GM19043 (cell line): ENCODE measurements around the gene PCA3.
"Not testable (repeated sequence)": the region's sequence is repeated elsewhere in the genome, so short reads cannot be mapped to it uniquely, and the experiment has no call there.

Experiments used
- ATAC-seq: cut with Tn5 transposase; IDR thresholded peaks from one replicate; pipeline ENCODE4 v1.9.1; 2021; ENCODE audit warnings: low read depth; ENCODE audit not compliant: unreplicated experiment

The PCA3 gene

DNA sequence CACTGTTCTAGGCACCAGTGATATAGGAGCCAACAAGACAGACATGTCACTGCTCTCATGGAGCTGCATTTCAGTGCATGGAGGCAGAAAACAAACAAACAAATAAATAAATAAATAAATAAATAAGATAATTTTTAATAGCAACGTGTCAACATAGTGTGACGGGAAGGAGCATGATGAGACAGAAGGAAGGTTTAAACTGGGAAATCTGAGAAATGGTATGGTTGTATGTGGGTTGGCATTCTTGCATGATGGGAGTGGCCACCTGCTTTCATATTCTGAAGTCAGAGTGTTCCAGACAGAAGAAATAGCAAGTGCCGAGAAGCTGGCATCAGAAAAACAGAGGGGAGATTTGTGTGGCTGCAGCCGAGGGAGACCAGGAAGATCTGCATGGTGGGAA lies at the start of gene PCA3:
PCA3 (plus strand) TSS at position 301 of the 400 bp plus-strand sequence.
- no peak for ATAC-seq

DNA sequence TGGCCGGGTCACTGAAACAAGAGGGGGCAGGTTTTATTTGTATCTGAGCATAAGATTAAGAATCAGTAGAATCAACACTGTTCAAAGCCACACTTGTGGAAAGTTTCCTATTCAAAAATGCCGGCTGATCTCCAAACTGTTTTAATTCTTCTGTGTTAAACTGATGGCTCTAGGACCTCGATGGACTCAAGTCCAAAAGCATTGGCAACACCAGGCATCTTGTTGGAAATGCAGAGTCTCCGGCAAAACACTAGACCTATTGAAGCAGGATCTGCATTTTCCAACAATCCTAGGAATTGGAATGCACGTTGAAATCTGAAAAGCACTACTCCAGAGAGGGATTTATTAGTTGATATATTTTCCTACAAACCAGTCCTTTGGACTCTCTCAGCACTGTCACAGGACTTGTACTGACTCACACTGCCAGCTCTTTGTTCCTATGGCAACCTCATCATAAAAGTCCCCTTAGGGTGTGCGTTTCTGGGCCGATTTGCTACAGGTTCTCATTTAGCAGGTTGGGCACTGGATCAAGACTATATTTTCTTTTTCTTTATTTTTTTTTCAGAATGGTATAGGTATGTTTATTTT lies 48.1 kb upstream of the PCA3 start:
- ATAC-seq, result no peak

DNA sequence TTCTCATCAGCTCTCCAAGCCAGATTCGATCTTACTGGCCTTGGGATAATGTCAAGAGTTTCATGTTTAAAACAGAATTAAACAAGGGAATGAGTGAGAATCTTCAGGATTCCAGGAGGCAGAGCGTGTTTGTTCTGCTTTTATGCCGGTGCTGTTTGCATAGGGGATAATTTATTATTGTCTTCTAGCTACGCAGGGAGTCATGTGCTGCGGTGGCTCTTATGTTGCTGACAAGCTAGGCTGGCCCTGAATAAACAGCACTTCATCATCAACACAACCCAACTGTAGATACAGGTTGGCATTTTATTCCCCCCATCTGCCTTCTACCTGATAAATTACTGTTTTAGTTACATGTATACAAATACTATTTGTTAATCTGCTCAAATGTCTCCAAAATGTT lies 47.1 kb upstream of the PCA3 start:
- no peak for ATAC-seq

DNA sequence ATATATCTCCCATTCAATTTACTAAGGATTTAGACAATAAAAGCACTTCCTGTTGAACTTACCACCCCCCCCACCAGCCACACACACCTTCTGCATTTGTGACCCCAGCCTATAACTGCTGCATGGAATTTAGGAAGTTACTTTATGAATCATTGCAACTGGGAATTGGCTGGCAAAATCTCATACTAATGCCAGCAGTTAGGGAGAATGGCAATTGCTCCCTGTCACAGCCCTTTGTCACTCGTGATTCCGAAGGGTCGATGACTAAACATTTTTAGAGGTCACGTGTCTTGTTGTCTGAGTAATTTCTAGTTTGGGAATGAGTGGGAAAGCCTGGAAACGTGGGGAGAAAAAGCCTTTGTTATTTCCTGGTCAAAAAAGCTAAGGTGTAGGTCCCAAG lies 46.6 kb upstream of the PCA3 start:
- ATAC-seq, result no peak

DNA sequence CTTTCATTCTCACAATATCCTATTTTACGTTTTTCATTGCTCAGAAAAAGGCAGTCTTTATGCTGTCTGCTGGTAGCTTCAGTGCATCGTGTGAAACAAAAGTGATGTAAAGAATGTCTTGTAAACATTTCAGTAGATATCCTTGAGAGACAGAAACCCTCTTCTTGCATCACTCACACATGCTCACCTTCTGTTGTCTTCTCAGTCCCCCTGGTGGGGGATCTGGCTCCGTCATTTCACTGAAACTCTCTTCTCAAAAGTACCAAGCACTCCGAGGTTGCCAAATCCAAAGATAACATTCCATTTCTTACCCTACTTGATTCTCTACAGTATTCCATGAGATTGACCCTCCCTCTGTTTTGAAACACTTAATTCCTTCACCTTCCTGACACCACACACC lies 46.1 kb upstream of the PCA3 start:
- no peak for ATAC-seq

DNA sequence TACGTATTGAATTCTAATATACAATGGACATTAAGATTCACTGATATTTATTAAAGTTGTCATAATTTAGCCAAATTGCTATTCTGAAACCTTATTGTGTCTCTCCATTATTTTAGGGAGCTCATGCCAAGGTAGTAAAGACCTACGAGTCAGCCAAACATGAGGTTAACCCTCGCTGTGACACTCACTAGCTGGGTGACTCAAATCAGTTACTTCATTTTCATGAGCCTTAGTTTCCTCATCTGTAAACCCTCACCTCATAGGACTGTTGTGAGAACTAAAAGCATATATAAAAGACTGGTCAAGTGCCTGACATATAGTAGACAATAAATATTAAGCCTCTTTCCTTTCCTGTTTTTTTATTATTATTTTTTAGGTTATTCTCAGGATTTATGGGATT lies 44.0 kb upstream of the PCA3 start:
- ATAC-seq, result no peak

DNA sequence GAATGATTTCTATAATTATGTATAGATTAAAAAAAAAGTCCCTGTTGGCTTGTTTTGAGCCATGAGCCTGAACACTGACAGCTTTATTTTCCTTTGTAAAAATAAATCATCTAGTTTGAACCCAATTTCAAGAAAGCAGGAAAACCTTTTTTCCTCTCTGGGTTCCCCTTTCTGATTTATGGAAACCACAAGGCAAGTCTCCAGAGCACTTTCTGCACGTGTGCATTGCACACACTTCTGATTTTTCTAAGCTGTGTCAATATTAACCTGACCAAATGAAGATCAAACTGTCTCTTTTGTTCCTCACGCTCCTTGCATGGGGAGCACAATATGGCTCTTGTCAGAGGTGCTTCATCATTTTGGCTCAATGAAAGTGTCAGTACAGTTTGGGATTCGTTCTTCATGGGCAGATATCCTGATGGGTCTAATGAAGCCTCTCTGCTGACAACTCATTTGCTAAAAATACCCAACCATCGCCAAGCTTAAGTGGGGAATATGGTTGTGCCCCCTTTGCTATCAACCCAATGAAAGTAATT lies 39.2 kb upstream of the PCA3 start:
- ATAC-seq, result no peak

DNA sequence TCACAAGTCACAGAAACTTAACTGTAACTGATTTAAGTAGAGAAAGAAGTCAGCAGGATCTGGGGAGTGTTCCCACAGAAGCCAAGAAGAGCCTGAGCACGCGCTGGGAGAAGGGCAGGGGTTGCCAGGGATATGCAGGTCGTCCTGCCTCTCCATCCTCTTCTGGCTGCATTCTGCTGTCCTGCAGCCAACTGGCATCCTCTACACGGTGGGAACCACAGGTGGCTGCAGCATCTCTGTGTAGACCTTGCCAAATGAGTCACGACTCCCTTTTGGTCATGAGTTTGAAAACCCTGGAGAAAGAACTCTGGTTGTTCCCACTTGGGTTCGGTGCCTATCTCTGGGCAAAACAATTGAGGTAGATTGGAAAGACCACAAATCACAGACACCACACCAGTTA lies 38.4 kb upstream of the PCA3 start:
- no peak for ATAC-seq

DNA sequence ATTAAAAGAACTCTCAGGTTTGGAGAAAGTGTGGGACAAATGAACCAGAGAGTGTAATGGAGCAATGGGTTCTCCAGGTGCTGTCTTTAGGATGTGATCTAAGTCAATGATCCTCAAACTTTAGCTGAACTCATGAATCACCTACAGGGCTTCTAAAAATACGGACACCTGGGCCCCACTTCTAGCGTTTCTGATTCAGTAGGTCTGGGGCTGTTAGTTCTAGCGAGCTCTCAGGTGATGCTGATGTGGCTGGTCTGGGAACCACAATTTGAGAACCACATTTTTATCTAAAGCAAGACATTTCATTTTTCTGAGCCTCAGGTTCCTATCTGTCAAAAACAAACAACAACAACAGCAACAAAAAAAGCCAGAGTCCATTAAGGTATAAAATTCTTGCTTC lies 35.1 kb upstream of the PCA3 start:
- no peak for ATAC-seq

DNA sequence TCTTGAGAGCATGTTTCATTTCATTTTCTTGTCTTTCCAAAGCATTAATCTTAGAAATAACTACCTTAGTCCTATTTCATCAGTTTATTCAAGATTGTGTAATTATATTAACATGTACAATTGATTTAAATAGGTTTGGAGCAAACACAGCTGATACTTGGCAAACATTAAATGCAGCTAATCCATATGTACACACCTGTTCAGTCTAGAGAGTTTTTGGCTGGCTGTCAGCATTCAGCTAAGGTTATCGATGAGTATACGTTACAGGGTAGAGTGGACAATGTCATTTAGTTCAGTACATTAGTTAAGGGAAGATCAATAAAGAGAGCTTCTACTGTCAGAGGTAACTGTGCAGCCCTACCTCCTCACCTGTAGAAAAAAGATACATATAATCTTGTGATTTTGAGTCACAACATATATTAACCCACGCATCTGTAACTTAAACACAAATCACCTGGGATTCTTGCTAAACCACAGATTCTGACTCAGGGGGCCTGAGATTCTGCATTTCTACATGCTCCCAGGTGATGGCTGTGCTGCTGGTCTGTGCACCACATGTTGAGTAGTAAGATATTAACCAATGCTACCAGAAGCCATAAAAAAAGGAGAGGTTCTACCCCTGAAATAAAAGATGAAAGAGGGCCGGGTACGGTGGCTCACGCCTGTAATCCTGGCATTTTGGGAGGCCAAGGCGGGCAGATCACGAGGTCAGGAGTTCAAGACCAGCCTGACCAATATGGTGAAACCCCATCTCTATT lies 34.1 kb upstream of the PCA3 start:
- ATAC-seq, result no peak

DNA sequence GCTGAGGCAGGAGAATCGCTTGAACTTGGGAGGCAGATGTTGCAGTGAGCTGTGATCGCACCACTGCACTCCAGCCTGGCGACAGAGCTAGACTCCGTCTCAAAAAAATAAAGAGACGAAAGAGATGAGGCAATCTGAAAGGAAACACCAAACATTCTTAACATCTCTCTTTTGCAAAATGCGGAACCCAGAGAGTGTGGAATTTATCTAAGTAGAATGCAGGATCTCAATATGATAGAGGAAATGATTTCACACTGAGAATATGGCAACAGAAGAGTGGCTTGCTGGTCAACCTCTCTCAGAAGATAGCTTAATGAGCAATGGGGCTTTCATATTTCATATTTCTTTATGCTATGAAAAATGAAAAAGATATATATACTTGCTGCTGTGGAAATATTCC lies 33.4 kb upstream of the PCA3 start:
- no peak for ATAC-seq

DNA sequence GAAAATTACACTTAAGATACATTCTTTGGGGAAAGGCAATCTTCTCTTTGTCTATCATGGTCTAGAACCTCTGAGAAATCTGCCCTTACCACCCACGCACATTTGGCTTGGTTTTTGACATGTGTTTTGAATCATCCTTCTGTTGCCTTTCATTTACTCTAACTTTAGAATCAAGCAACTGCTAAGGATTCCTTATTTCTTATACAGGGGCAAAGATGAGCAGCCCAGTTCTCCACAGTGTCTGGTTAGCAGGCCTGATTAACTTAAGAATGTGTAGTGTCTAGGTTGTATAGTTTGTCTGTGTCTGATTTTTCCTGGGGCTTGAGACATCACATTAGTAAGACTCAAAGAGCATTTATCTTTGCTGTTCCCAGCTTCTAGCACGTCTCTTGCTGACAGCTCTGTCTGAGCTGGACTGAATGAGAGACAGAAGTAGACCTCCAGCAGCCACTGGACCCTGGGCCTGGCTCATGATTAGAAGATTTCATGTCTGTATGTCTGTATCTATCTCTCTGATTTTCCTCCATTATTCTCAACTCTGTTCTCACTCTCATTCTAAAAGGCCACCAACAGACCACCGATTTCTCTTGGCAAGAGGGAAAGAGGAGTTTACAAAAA lies 31.8 kb upstream of the PCA3 start:
- no peak for ATAC-seq

DNA sequence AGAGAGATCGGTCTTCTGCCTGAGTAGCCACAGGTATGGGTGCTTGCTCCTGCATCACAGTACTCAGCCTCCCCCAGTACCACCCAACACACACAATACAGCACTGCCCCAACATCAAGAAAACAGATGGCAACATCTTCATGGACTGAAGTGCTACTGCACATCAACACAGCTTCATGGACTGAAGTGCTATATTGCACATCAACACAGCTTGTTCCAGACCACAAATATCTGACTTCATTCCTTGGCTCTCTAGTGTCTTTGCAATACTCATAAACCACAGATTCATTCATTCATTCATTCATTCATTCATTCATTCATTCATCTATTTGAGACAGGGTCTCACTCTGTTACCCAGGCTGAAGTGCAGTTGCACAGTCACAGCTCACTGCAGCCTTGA lies 31.1 kb upstream of the PCA3 start:
- ATAC-seq, result no peak

DNA sequence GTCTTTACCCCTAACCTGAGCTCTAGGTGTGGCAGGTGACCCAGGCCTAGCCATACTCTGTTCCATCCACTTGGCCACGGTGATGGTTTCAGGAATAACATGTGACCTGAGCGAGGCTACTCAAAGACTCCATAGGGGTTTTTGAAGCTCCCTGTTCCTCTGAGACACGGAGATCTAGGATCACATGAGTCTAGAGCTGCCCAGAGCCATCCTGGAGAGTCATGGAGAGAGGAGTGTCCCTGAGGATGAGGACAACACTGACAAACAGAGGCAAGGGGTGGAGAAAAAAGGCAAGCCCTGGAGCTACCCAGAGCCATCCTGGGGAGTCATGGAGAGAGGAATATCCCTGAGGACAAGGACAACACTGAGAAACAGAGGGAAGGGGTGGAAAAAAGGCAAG lies 29.5 kb upstream of the PCA3 start:
- ATAC-seq, result no peak

DNA sequence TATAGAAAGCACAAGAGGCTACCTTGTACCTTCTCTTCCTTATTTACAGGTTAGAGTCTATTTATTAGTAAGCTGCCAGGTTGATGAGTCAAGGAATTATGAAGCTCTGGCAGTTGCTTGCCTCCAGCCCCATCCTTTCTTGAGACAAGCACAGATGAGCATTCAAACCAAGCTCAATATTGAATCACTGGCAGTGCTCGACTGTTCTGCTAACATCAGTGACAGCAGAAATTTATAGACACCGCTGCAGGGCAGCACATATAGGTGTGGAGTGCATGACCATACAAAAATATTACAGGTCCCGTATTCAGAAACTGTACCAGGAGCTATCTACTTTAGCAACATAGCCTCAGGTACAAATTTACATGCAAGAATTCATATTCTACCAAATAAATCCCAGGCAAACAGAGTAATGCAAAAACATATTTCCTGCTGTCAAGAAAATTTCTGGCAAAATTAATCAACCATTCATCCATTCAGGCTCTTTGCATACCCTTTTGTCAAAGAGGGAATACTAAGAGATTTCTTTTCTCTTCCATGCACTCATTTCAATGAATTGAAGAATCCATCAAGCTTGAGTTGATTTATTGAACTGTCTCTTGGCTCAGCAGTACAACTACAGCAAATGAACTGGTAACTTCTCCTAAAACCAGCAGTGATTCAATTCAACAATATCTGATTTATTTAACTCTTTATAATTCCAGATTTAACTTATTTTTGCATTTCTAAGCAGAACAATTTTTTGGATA lies 26.9 kb upstream of the PCA3 start:
- no peak for ATAC-seq

DNA sequence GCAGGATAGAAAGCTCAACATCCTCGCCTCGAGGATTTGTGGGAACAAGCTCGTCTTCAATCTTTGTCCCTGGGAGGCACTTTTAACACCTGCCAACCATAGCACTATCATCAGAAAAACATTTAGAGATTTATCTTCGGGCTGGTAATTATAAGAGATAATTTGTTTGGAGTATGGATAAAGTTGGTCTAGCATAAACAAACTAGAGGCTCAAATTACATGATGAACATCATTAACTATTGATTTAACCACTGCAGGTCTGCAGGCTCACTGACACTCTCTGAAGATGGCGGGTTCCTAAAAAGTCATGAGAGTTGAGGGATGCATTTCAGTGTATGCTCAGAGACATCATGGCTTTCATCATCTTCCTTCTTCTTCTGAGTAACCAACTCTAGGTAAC lies 25.8 kb upstream of the PCA3 start:
- ATAC-seq, result no peak

DNA sequence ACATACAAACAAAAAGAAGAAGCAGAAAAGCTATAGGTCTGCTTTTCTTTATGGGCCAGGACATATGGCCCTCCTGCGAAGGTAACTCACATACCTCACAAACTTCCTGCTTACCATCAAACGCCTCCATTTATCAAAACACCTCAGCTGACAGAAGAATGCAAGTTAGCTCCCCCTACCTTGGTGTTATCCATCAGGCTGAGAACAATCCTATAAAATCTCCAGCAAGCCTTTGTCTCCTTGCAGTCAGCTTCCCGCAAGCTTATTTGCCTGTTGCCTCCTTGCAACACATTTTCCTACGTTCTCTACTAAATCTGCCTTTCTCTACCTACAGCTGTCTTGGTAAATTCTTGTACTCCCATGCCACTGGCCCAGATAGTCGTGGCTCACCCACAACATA lies 22.7 kb upstream of the PCA3 start:
- ATAC-seq, result no peak

DNA sequence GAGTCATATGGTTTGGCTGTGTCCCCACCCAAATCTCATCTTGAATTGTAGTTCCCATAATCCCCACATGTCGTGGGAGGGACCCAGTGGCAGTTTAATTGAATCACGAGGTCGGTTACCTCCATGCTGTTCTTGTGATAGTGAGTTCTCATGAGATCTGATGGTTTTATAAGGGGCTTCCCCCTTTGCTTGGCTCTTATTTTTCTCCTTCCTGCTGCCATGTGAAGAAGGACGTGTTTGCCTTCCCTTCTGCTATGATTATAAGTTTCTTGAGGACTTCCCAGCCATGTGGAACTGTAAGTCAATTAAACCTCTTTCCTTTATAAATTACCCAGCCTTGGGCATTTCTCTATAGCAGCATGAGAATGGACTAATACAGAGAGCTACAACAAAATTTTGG lies 21.3 kb upstream of the PCA3 start:
- not testable (repeated sequence) for ATAC-seq

DNA sequence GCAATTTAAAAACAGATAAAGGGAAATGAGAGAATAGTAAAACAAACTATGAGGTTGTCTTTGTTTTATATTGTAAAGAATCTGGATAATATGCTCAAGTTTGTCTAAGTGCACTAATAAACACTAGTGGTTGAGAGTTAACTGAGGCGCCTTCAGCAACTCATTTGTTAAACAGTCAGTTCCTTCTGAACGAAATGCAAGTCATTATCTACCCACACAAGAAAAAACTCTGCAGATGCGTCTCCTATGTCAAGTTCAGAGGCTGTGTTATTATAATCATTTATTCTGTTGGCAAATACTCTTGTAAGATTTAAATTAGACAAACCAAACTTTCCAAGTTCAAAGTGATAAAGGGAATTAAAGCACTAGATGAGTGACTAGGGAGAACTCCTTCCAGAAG lies 20.3 kb upstream of the PCA3 start:
- no peak for ATAC-seq

DNA sequence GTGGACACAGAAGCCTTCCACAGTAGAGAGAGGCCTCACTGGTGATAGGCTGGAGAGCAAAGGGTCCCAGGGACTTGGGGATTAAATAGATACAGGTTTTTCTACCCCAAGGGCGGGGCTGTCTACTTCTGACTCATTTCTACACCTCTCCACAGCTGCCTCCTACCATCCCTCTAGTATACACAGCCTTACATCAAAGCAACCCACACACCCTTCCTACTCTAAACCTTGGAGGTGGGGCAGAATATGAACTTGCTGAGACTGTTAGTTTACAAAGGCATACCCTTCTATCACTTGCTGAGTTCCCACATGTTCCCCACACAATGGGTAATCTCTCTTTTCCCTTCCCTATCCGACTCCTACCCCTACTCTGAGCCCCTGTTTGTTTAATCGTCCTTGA lies 19.9 kb upstream of the PCA3 start:
- ATAC-seq, result no peak

DNA sequence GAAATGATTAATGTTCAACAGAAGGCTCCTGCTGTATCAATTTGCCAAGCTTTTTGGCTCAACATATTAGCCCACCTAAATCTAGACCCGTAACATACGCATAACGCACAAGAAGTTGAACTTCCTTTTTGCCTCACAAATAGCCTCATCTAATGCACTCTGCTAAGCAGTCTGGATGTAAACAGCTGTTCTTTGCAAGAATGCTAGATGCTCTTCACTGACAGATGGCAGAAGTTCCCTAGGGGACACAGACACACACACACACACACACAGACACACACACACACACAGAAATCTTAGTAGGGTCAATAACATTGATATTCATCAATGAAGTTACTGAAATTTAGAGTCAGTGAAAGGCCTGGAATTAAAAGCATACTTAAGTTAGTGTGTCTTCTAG lies 13.2 kb upstream of the PCA3 start:
- no peak for ATAC-seq
